HepG2 (cell line): Measurements from ENCODE around the gene CDAN1. TPM values are rescaled to one million over a fixed set of nuclear protein-coding genes. Genes with fewer than 3 reads are reported as not detected.
A peak's percentile ranks its signal among the peaks of the same experiment; 100 is the strongest.

Source experiments
- ATAC-seq: fragments of 200-7000 bp; cut with Tn5 transposase; 3 replicates; pipeline ENCODE4 v1.9.1; 2020; ENCODE audit warnings: mild to moderate bottlenecking, moderate library complexity
- BruUV-seq: library from RNA; stranded (reverse); fragments of 400-500 nt; replicated peaks from 2 replicates; lab custom pipeline; 2021; lab: Mats Ljungman, UMichigan
- CTCF ChIA-PET: fragments of 300-600 bp; formaldehyde crosslinking; extraction: SDS; loops from one replicate; lab custom pipeline; 2021; ENCODE audit warnings: low total read pairs, inconsistent platforms, low intra/inter-chr PET ratio; lab: Yijun Ruan, JAX
- POLR2A ChIA-PET: fragments of 350-600 bp; sonication (Branson Sonifier 250); formaldehyde crosslinking; loops from one replicate; lab custom pipeline; 2020; ENCODE audit warnings: antibody characterized with exemption, inconsistent platforms; lab: Yijun Ruan, JAX
- DNase-seq: peaks from one replicate; pipeline ENCODE4 v3.0.0-alpha.2; 2015; ENCODE audit warnings: low spot score
- FAIRE-seq: peaks from 3 replicates; lab custom pipeline; 2011; peaks lifted over from hg19 to GRCh38; lab: Jason Lieb, UNC
- H2AFZ ChIP-seq: one replicate; pipeline ENCODE4 v1.6.1; 2011; ENCODE audit warnings: low read length, inconsistent platforms
- H3K27ac ChIP-seq: fragments of 300-600 bp; 3 replicates; pipeline ENCODE4 v1.8.0; 2011; ENCODE audit warnings: mixed run types, mild to moderate bottlenecking, mixed read lengths, low read length, inconsistent platforms; ENCODE audit not compliant: insufficient read depth; ENCODE audit errors: extremely low read length
- H3K27me3 ChIP-seq, 2 experiments: fragments of 200-600 bp in 1 of 2; 2 replicates in 1 of 2; 3 replicates in 1 of 2; pipeline versions ENCODE4 v1.6.0 to v1.8.0; 2011; ENCODE audit warnings: low read length in 2 of 2, mild to moderate bottlenecking in 2 of 2, moderate library complexity in 2 of 2, inconsistent platforms in 1 of 2; ENCODE audit not compliant: insufficient read depth in 2 of 2, control insufficient read depth in 1 of 2
- H3K36me3 ChIP-seq, 2 experiments: fragments of 200-600 bp in 1 of 2; replicated peaks in 1 of 2; 2 replicates in 1 of 2; 3 replicates in 1 of 2; pipeline versions ENCODE4 v1.5.1 to v1.8.0; 2011; ENCODE audit warnings: low read length in 2 of 2, inconsistent platforms in 1 of 2; ENCODE audit not compliant: insufficient read depth in 2 of 2, control insufficient read depth in 1 of 2
- H3K4me1 ChIP-seq: 2 replicates; pipeline ENCODE4 v1.5.1; 2012; ENCODE audit warnings: low read length, inconsistent platforms; ENCODE audit not compliant: insufficient read depth
- H3K4me2 ChIP-seq: 2 replicates; pipeline ENCODE4 v1.6.0; 2011; ENCODE audit warnings: low read depth, low read length, inconsistent platforms
- H3K4me3 ChIP-seq, 3 experiments: fragments of 200-600 bp in 1 of 3; sonication (generic), shearing (Covaris generic) in 1 of 3; replicated peaks in 1 of 3; 2 replicates each; pipeline ENCODE4 v1.5.1; 2011 to 2016; ENCODE audit warnings: low read length in 3 of 3, inconsistent platforms in 2 of 3, low read depth in 2 of 3, mild to moderate bottlenecking in 2 of 3, control low read depth in 1 of 3, mixed read lengths in 1 of 3; ENCODE audit not compliant: insufficient read depth in 1 of 3
- H3K79me2 ChIP-seq: one replicate; pipeline ENCODE4 v1.6.1; 2011; ENCODE audit warnings: low read length, inconsistent platforms; ENCODE audit not compliant: insufficient read depth
- H3K9ac ChIP-seq: 2 replicates; pipeline ENCODE4 v1.6.0; 2011; ENCODE audit warnings: mild to moderate bottlenecking, low read depth, low read length, inconsistent platforms; ENCODE audit not compliant: insufficient read depth
- H3K9me3 ChIP-seq: 2 replicates; pipeline ENCODE4 v1.5.1; 2012; ENCODE audit warnings: mild to moderate bottlenecking, low read length
- H4K20me1 ChIP-seq: 2 replicates; pipeline ENCODE4 v1.6.0; 2011; ENCODE audit warnings: inconsistent platforms, mild to moderate bottlenecking, low read length, moderate library complexity; ENCODE audit not compliant: insufficient read depth
- ELF1 ChIP-seq: sonication (generic); formaldehyde crosslinking; IDR thresholded peaks from 2 replicates; pipeline ENCODE4 v1.4.0; 2020; ENCODE audit warnings: missing genetic modification reagents
- FOXM1 ChIP-seq: sonication (generic); formaldehyde crosslinking; IDR thresholded peaks from 2 replicates; pipeline ENCODE4 v1.5.0; 2020; ENCODE audit warnings: missing genetic modification reagents
- KAT7 ChIP-seq: IDR thresholded peaks from 2 replicates; pipeline ENCODE4 v1.6.1; 2018; ENCODE audit warnings: borderline replicate concordance, missing compliant biosample characterization
- MXI1 ChIP-seq: IDR thresholded peaks from 3 replicates; pipeline ENCODE4 v1.6.1; 2012; ENCODE audit warnings: low read depth, low read length, inconsistent platforms, borderline replicate concordance
- RCOR2 ChIP-seq: IDR thresholded peaks from 2 replicates; pipeline ENCODE4 v1.6.1; 2016; ENCODE audit warnings: missing biosample characterization, missing genetic modification reagents
- ZBTB3 ChIP-seq: sonication (generic); formaldehyde crosslinking; IDR thresholded peaks from 2 replicates; pipeline ENCODE4 v1.4.0; 2020; ENCODE audit warnings: low read depth, mild to moderate bottlenecking, moderate library complexity, missing genetic modification reagents, borderline replicate concordance
- ZNF20 ChIP-seq: sonication (generic); formaldehyde crosslinking; IDR thresholded peaks from 2 replicates; pipeline ENCODE4 v1.4.0; 2020; ENCODE audit warnings: mild to moderate bottlenecking, moderate library complexity, missing genetic modification reagents
- ZNF629 ChIP-seq: sonication (generic); formaldehyde crosslinking; conservative IDR thresholded peaks from 2 replicates; pipeline ENCODE4 v1.5.0; 2020; ENCODE audit warnings: missing genetic modification reagents
- ZNF749 ChIP-seq: sonication (generic); formaldehyde crosslinking; IDR thresholded peaks from 2 replicates; pipeline ENCODE4 v1.8.0; 2022; ENCODE audit warnings: mild to moderate bottlenecking, missing genetic modification reagents, moderate library complexity, borderline replicate concordance
- ZNF775 ChIP-seq: sonication (generic); formaldehyde crosslinking; IDR thresholded peaks from 2 replicates; pipeline ENCODE4 v1.4.0; 2020; ENCODE audit warnings: missing genetic modification reagents, mild to moderate bottlenecking, moderate library complexity, borderline replicate concordance
- WGBS: methylation state at CpG from one replicate; pipeline ENCODE4 v1.1.6; 2017; ENCODE audit warnings: low lambda C conversion rate; 5-methylcytosine and 5-hydroxymethylcytosine counted together
- in situ Hi-C: cut with HindIII; loops from 2 replicates; pipeline ENCODE4 v1.10.0; 2017; ENCODE audit warnings: low pct_unique_long_range_greater_than_20kb; ENCODE audit not compliant: extremely low pct_ligation_motif_present
- intact Hi-C: fragments of 100-400 bp; cut with micrococcal nuclease; formaldehyde crosslinking; loops from one replicate; pipeline ENCODE4 v1.10.0; 2022; ENCODE audit not compliant: unreplicated experiment
- polyA plus RNA-seq, 8 experiments: library from polyadenylated mRNA; depleted of rRNA in 3 of 8; stranded (reverse) in 7 of 8; unstranded in 1 of 8; fragments of >200 nt; fragmentation: Illumina TruSeq in 4 of 8; extraction: Trizol in 4 of 8; gene quantifications; 2 replicates each; pipeline versions ENCODE4 v1.2.1 to v1.2.3, GENCODE V29; 2011 to 2016; ENCODE audit warnings: low read depth in 4 of 8, missing spikeins in 1 of 8, mixed read lengths in 1 of 8; ENCODE audit not compliant: insufficient read depth in 1 of 8
- total RNA-seq, 5 experiments: library from RNA; depleted of rRNA; stranded (reverse); fragments of >200 nt; fragmentation: Illumina TruSeq; extraction: Trizol; gene quantifications; 2 replicates each; pipeline ENCODE4 v1.2.3, GENCODE V29; 2016; ENCODE audit warnings: low read depth in 1 of 5
- TF ChIP-seq, protein P1 (sequence below): sonication (generic); formaldehyde crosslinking; IDR thresholded peaks from 2 replicates; pipeline ENCODE4 v1.5.1; 2020; ENCODE audit warnings: mild to moderate bottlenecking, missing genetic modification reagents, borderline replicate concordance
- TF ChIP-seq, protein P2 (sequence below): sonication (generic); formaldehyde crosslinking; IDR thresholded peaks from 2 replicates; pipeline ENCODE4 v1.9.0; 2021; ENCODE audit warnings: missing genetic modification reagents, mild to moderate bottlenecking, borderline replicate concordance

Gene CDAN1
- total and polyA plus RNA-seq, 2 of the 13 experiments (the other 11 are each of a cell fraction or from before 2014, with no cell fraction given): 5.0 to 16.1 TPM

DNA sequence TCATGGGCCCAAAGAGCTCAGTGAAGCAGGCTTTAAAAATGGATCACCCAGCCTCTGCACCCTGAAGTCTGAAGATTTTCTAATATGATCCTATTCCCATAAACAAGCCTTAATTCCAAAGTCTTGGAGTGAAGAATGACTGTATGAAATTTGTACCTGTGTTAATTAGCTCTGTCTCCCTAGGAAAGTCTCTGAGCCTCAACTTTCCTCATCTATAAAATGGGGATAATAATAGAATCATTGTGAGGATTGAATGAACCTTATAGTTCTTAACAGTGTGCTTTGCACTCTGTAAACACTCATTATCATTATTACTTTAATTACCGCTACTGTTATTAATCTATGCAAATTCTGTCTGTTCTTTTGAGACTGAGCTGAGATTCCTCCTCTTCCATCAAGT lies 61.9 kb downstream of the CDAN1 start:
- no peak overlapping the region for H3K27ac ChIP-seq
- H3K79me2 ChIP-seq: no peaks in the 10 kb centered on the region
- no peak overlapping the region for H3K4me3 ChIP-seq
- H2AFZ ChIP-seq: no peak overlapping the region
- H3K9me3 ChIP-seq: no peaks in the 10 kb centered on the region
- peaks cover 8 to 38% of the 10 kb centered on the region in 2 experiments; a peak in 4 of 5 replicates for H3K36me3 ChIP-seq
- ATAC-seq (no peak), DNase-seq (no peak), FAIRE-seq (no peak)
- H3K9ac ChIP-seq: no peak overlapping the region
- intact Hi-C loops: no loop called here
- POLR2A ChIA-PET: no interaction called here
- H4K20me1 ChIP-seq: no peaks in the 10 kb centered on the region
- CTCF ChIA-PET: no interaction called here
- no peaks in the 10 kb centered on the region for H3K27me3 ChIP-seq
- in situ Hi-C loops: no loop called here
- H3K4me2 ChIP-seq: no peak overlapping the region
- no peaks in the 10 kb centered on the region for H3K4me1 ChIP-seq
- TF ChIP-seq ZBTB3 (CRISPR knock-in tag) (no peak), ZNF629 (peak; percentile 79)
- 100% methylated on average over 1 of the region's 1 CpG for WGBS
- BruUV-seq: no TSS peak

DNA sequence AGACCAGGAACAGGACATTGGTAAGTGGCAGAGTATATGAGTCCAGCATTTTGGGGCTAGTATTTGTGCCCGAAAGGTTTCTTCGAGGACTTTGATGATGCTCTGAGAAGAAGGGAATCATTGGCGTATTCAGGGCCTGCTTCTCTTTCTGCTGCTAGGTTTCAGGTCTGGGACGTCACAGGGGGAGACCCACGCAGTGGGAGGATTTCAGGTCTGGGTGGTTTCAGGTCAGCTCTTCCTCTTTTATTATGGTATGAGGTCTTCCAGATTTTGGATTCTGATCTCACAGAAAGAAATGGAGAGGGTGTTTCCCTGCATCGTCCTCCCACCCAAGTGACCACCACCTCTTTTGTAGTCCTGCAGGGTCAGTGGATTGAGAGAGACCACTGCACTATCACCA lies 62.5 kb downstream of the CDAN1 start:
- POLR2A ChIA-PET: no interaction called here

More for the DNA sequence above, 62.5 kb downstream of the CDAN1 start:
- H3K9ac ChIP-seq: no peak overlapping the region
- H3K27ac ChIP-seq: no peak overlapping the region
- no peak overlapping the region for H3K4me3 ChIP-seq
- no TSS peak for BruUV-seq
- no peak for FAIRE-seq
- H3K4me1 ChIP-seq: no peaks in the 10 kb centered on the region
- H3K79me2 ChIP-seq: no peaks in the 10 kb centered on the region
- in situ Hi-C loops: no loop called here
- H2AFZ ChIP-seq: no peak overlapping the region
- no peaks in the 10 kb centered on the region for H3K9me3 ChIP-seq
- H4K20me1 ChIP-seq: no peaks in the 10 kb centered on the region
- TF ChIP-seq KAT7 (no peak), ELF1 (CRISPR knock-in tag) (no peak), MXI1 (no peak), RCOR2 (CRISPR knock-in tag) (no peak), FOXM1 (CRISPR knock-in tag) (no peak), ZNF749 (CRISPR knock-in tag) (no peak), ZNF775 (CRISPR knock-in tag) (no peak), ZNF20 (no peak)
- TF ChIP-seq, protein P1, sequence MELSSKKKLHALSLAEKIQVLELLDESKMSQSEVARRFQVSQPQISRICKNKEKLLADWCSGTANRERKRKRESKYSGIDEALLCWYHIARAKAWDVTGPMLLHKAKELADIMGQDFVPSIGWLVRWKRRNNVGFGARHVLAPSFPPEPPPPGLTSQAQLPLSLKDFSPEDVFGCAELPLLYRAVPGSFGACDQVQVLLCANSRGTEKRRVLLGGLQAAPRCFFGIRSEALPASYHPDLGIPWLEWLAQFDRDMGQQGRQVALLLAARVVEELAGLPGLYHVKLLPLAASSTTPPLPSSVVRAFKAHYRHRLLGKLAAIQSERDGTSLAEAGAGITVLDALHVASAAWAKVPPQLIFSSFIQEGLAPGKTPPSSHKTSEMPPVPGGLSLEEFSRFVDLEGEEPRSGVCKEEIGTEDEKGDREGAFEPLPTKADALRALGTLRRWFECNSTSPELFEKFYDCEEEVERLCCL (CRISPR knock-in tag): no peak
- TF ChIP-seq, protein P2, sequence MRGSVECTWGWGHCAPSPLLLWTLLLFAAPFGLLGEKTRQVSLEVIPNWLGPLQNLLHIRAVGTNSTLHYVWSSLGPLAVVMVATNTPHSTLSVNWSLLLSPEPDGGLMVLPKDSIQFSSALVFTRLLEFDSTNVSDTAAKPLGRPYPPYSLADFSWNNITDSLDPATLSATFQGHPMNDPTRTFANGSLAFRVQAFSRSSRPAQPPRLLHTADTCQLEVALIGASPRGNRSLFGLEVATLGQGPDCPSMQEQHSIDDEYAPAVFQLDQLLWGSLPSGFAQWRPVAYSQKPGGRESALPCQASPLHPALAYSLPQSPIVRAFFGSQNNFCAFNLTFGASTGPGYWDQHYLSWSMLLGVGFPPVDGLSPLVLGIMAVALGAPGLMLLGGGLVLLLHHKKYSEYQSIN (CRISPR knock-in tag): no peak
- H3K36me3 ChIP-seq: peaks cover 6 to 35% of the 10 kb centered on the region in 2 experiments; a peak in 4 of 5 replicates
- CTCF ChIA-PET: no interaction called here
- intact Hi-C loops: no loop called here
- no peak for ATAC-seq
- H3K27me3 ChIP-seq: no peaks in the 10 kb centered on the region
- no peak for DNase-seq
- no peak overlapping the region for H3K4me2 ChIP-seq
- WGBS: 97% methylated on average over 6 of the region's 6 CpGs
